Neural cell (in vitro differentiated cells): ENCODE measurements around the gene CD248. TPM values are rescaled to one million over a fixed set of nuclear protein-coding genes. Genes with fewer than 3 reads are reported as not detected.

Source experiments
- H2AFZ ChIP-seq: fragments of 200-600, 300-800 bp; sonication (generic), shearing (Covaris generic); 2 replicates; pipeline ENCODE4 v1.6.0; 2014; ENCODE audit warnings: low read depth, mild to moderate bottlenecking, antibody characterized with exemption, low read length, moderate library complexity
- H3F3A ChIP-seq: fragments of 200-600 bp; shearing (Covaris generic); 2 replicates; pipeline ENCODE4 v1.6.1; 2016; ENCODE audit warnings: mild to moderate bottlenecking, moderate library complexity, mixed read lengths, antibody characterized with exemption, low read length; ENCODE audit not compliant: insufficient read depth, poor library complexity, severe bottlenecking
- H3K27ac ChIP-seq: fragments of 200-600, 300-800 bp; sonication (generic), shearing (Covaris generic); 2 replicates; pipeline ENCODE4 v1.5.1; 2014; ENCODE audit warnings: mild to moderate bottlenecking, low read length, moderate library complexity
- H3K27me3 ChIP-seq: fragments of 300-800, 200-600 bp; sonication (generic), shearing (Covaris generic); 2 replicates; pipeline ENCODE4 v1.6.0; 2014; ENCODE audit warnings: mild to moderate bottlenecking, low read depth, low read length, moderate library complexity; ENCODE audit not compliant: insufficient read depth
- H3K36me3 ChIP-seq: fragments of 300-800, 200-600 bp; sonication (generic), shearing (Covaris generic); 2 replicates; pipeline ENCODE4 v1.5.1; 2014; ENCODE audit warnings: mild to moderate bottlenecking, antibody characterized with exemption, low read length, moderate library complexity; ENCODE audit not compliant: insufficient read depth
- H3K4me2 ChIP-seq: fragments of 300-800, 200-600 bp; sonication (generic), shearing (Covaris generic); 2 replicates; pipeline ENCODE4 v1.6.0; 2014; ENCODE audit warnings: mild to moderate bottlenecking, low read length
- H3K4me3 ChIP-seq: fragments of 300-800, 200-600 bp; sonication (generic), shearing (Covaris generic); 2 replicates; pipeline ENCODE4 v1.5.1; 2014; ENCODE audit warnings: mild to moderate bottlenecking, low read length, moderate library complexity
- H3K79me2 ChIP-seq: fragments of 200-600 bp; shearing (Covaris generic); replicated peaks from 2 replicates; pipeline ENCODE4 v1.6.0; 2014; ENCODE audit warnings: mild to moderate bottlenecking, low read length, moderate library complexity; ENCODE audit not compliant: insufficient read depth
- H3K9ac ChIP-seq: fragments of 300-800, 200-600 bp; sonication (generic), shearing (Covaris generic); 2 replicates; pipeline ENCODE4 v1.6.1; 2016; ENCODE audit warnings: mild to moderate bottlenecking, low read length, mixed read lengths
- H3K9me2 ChIP-seq: fragments of 200-600 bp; shearing (Covaris generic); 2 replicates; pipeline ENCODE4 v1.6.1; 2016; ENCODE audit warnings: mild to moderate bottlenecking, low read length, mixed read lengths; ENCODE audit not compliant: insufficient read depth
- H3K9me3 ChIP-seq: fragments of 200-600, 300-800 bp; sonication (generic), shearing (Covaris generic); 2 replicates; pipeline ENCODE4 v1.6.1; 2016; ENCODE audit warnings: mild to moderate bottlenecking, mixed run types, low read length, moderate library complexity, mixed read lengths
- H4K20me1 ChIP-seq: fragments of 200-600 bp; shearing (Covaris generic); 2 replicates; pipeline ENCODE4 v1.6.1; 2016; ENCODE audit warnings: mild to moderate bottlenecking, mixed run types; ENCODE audit not compliant: insufficient read depth
- EP300 ChIP-seq: fragments of 450-650 bp; conservative IDR thresholded peaks from 2 replicates; pipeline ENCODE4 v1.6.1; 2014; ENCODE audit warnings: antibody characterized with exemption, mild to moderate bottlenecking, moderate library complexity; ENCODE audit not compliant: poor library complexity, severe bottlenecking
- EZH2 ChIP-seq: fragments of 200-600, 300-800 bp; shearing (Covaris generic), sonication (generic); IDR thresholded peaks from 2 replicates; pipeline ENCODE4 v1.6.1; 2014; ENCODE audit warnings: antibody characterized with exemption, low read length, borderline replicate concordance, mild to moderate bottlenecking; ENCODE audit not compliant: insufficient read depth, poor library complexity, severe bottlenecking
- MXI1 ChIP-seq: fragments of 450-650 bp; conservative IDR thresholded peaks from 2 replicates; pipeline ENCODE4 v1.6.1; 2014; ENCODE audit warnings: antibody characterized with exemption, mild to moderate bottlenecking; ENCODE audit not compliant: poor library complexity, severe bottlenecking
- POLR2AphosphoS5 ChIP-seq: IDR thresholded peaks from 2 replicates; pipeline ENCODE4 v1.6.1; 2012
- RAD21 ChIP-seq: fragments of 450-650 bp; conservative IDR thresholded peaks from 2 replicates; pipeline ENCODE4 v1.6.1; 2014; ENCODE audit warnings: antibody characterized with exemption, mild to moderate bottlenecking, moderate library complexity
- SMC3 ChIP-seq: fragments of 450-650 bp; conservative IDR thresholded peaks from 2 replicates; pipeline ENCODE4 v1.6.1; 2014; ENCODE audit warnings: antibody characterized with exemption, mild to moderate bottlenecking, moderate library complexity; ENCODE audit not compliant: poor library complexity
- TAF1 ChIP-seq: IDR thresholded peaks from 2 replicates; pipeline ENCODE4 v1.6.1; 2012; ENCODE audit warnings: low read depth
- polyA plus RNA-seq: library from polyadenylated mRNA; depleted of rRNA; stranded (reverse); fragments of >200 nt; gene quantifications from 2 replicates; pipeline ENCODE4 v1.2.3, GENCODE V29; 2014
- TF ChIP-seq, protein P1 (sequence below): fragments of 450-650 bp; IDR thresholded peaks from 2 replicates; pipeline ENCODE4 v1.5.1; 2014; ENCODE audit warnings: antibody characterized with exemption, mild to moderate bottlenecking, moderate library complexity; ENCODE audit not compliant: poor library complexity, severe bottlenecking
- TF ChIP-seq, protein P2 (sequence below): IDR thresholded peaks from 2 replicates; pipeline ENCODE4 v1.6.1; 2012; ENCODE audit warnings: borderline replicate concordance

Gene CD248
- polyA plus RNA-seq, 1 donor from 2014 or later: not detected

DNA sequence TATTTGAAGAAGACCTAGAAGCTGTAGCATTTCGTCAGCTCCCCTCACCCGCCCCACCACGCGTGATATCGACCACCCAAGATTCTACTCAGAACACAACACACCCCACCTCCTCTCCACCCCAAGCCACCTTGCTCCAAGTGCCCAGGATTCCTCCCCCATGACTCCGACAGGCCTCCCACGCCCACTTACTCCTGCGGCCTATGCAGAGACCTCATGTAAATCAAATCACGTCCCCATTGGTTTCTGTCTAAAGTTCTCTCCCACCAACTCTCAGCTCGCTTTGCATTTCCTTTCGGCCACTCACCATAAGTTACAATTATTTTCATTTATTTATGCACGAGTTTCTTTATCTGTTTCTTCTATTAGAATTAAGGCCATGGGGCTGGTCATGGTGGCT is 14.2 kb downstream of the CD248 start:
- no peaks in the 10 kb centered on the region for H4K20me1 ChIP-seq
- TF ChIP-seq MXI1 (no peak), EZH2 (no peak), EP300 (no peak), TAF1 (no peak), SMC3 (no peak)
- TF ChIP-seq, protein P1, sequence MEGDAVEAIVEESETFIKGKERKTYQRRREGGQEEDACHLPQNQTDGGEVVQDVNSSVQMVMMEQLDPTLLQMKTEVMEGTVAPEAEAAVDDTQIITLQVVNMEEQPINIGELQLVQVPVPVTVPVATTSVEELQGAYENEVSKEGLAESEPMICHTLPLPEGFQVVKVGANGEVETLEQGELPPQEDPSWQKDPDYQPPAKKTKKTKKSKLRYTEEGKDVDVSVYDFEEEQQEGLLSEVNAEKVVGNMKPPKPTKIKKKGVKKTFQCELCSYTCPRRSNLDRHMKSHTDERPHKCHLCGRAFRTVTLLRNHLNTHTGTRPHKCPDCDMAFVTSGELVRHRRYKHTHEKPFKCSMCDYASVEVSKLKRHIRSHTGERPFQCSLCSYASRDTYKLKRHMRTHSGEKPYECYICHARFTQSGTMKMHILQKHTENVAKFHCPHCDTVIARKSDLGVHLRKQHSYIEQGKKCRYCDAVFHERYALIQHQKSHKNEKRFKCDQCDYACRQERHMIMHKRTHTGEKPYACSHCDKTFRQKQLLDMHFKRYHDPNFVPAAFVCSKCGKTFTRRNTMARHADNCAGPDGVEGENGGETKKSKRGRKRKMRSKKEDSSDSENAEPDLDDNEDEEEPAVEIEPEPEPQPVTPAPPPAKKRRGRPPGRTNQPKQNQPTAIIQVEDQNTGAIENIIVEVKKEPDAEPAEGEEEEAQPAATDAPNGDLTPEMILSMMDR: no peak
- TF ChIP-seq, protein P2, sequence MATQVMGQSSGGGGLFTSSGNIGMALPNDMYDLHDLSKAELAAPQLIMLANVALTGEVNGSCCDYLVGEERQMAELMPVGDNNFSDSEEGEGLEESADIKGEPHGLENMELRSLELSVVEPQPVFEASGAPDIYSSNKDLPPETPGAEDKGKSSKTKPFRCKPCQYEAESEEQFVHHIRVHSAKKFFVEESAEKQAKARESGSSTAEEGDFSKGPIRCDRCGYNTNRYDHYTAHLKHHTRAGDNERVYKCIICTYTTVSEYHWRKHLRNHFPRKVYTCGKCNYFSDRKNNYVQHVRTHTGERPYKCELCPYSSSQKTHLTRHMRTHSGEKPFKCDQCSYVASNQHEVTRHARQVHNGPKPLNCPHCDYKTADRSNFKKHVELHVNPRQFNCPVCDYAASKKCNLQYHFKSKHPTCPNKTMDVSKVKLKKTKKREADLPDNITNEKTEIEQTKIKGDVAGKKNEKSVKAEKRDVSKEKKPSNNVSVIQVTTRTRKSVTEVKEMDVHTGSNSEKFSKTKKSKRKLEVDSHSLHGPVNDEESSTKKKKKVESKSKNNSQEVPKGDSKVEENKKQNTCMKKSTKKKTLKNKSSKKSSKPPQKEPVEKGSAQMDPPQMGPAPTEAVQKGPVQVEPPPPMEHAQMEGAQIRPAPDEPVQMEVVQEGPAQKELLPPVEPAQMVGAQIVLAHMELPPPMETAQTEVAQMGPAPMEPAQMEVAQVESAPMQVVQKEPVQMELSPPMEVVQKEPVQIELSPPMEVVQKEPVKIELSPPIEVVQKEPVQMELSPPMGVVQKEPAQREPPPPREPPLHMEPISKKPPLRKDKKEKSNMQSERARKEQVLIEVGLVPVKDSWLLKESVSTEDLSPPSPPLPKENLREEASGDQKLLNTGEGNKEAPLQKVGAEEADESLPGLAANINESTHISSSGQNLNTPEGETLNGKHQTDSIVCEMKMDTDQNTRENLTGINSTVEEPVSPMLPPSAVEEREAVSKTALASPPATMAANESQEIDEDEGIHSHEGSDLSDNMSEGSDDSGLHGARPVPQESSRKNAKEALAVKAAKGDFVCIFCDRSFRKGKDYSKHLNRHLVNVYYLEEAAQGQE: no peak
- no peaks in the 10 kb centered on the region for H3K79me2 ChIP-seq
- H3F3A ChIP-seq: no peaks in the 10 kb centered on the region
- H2AFZ ChIP-seq: no peak overlapping the region
- H3K36me3 ChIP-seq: no peaks in the 10 kb centered on the region
- no peak overlapping the region for H3K4me2 ChIP-seq
- no peaks in the 10 kb centered on the region for H3K27me3 ChIP-seq
- H3K9me3 ChIP-seq: no peaks in the 10 kb centered on the region
- no peak overlapping the region for H3K27ac ChIP-seq
- H3K9me2 ChIP-seq: no peaks in the 10 kb centered on the region
- H3K9ac ChIP-seq: no peak overlapping the region
- no peak overlapping the region for H3K4me3 ChIP-seq

DNA sequence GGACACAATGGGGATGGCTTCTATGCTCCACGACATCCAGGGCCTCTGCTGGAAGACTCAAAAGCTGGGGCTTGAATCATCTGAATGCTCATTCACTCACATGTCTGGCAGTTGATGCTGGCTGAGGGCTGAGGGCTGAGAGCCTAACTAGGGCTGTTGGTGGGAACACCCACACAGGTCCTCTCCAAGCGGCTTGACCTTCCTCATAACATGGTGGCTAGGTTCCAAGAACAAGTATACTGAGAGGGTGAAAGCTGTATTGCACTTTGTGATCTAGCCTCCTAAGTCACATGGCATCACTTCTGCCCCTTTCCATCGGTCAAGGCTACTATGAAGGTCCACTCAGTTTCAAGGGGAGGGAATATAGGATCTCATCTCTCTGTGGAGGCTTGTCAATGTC is 17.7 kb downstream of the CD248 start:
- Histone ChIP-seq H2AFZ (no peak overlapping the region), H3K79me2 (no peaks in the 10 kb centered on the region), H3K9ac (no peak overlapping the region), H3K36me3 (no peaks in the 10 kb centered on the region), H3K27me3 (no peaks in the 10 kb centered on the region), H3F3A (no peaks in the 10 kb centered on the region), H3K27ac (no peak overlapping the region), H4K20me1 (no peaks in the 10 kb centered on the region), H3K9me2 (no peaks in the 10 kb centered on the region), H3K9me3 (no peaks in the 10 kb centered on the region), H3K4me2 (no peak overlapping the region), H3K4me3 (no peak overlapping the region)
- TF ChIP-seq, protein P2: no peak
- no peak for TF ChIP-seq EP300
- no peak for TF ChIP-seq RAD21
- TF ChIP-seq SMC3: no peak
- TF ChIP-seq EZH2: no peak
- no peak for TF ChIP-seq MXI1
- no peak for TF ChIP-seq POLR2AphosphoS5
- TF ChIP-seq, protein P1: no peak
- TF ChIP-seq TAF1: no peak
